PFSK-1 (cell line): ENCODE results near the gene COX19.

Source experiments
- FOXP2 ChIP-seq: optimal IDR thresholded peaks from 2 replicates; pipeline ENCODE3; 2011; ENCODE audit warnings: borderline replicate concordance, control low read depth, inconsistent platforms; ENCODE audit not compliant: insufficient read depth; ENCODE audit errors: extremely low read length, extremely low read depth
- POLR2AphosphoS5 ChIP-seq: IDR thresholded peaks from 2 replicates; pipeline ENCODE4 v1.6.1; 2012; ENCODE audit warnings: low read depth, mild to moderate bottlenecking, control low read depth, low read length, moderate library complexity
- SIN3A ChIP-seq: IDR thresholded peaks from 2 replicates; pipeline ENCODE4 v1.6.1; 2012; ENCODE audit warnings: mild to moderate bottlenecking, low read length, moderate library complexity, borderline replicate concordance; ENCODE audit not compliant: insufficient read depth
- TAF1 ChIP-seq: IDR thresholded peaks from 2 replicates; pipeline ENCODE4 v1.6.1; 2012; ENCODE audit warnings: low read length, control low read depth, borderline replicate concordance; ENCODE audit not compliant: insufficient read depth
- TF ChIP-seq, protein P1 (sequence below), 2 experiments: IDR thresholded peaks; 2 replicates each; pipeline versions ENCODE4 v1.6.1 to v1.8.0; 2011 to 2012; ENCODE audit warnings: low read depth in 2 of 2, low read length in 2 of 2, control low read depth in 1 of 2, inconsistent platforms in 1 of 2, mild to moderate bottlenecking in 1 of 2, moderate library complexity in 1 of 2; ENCODE audit not compliant: insufficient read depth in 1 of 2

The COX19 gene

DNA sequence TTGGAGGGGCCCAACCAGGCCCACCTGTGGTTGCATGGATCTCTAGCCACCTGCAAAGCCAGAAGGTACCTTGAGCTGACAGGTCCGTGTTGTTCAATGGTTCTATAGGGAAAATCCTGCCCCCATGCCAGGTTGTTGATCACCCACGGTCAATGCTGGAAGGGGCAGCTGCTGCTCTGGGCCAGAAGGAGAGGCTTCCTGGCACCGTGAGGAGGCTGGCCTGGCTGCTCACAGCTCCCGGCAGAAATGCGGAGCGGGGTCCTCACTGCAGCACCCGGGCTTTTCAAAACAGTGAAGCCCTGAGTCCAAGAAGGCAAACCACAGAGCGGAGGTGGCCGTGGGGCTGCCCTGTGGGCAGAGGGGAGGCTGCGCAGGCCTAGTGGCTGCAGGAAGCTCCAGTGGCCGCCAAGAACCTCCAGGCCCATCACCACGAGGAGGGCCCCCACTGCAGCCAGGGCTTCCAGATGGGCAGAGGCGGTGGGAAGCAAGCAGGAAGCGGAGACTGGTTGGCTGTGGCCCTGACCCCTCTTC lies 44.0 kb upstream of the COX19 start:
- TF ChIP-seq SIN3A (no peak), FOXP2 (no peak), POLR2AphosphoS5 (no peak), TAF1 (no peak)
- TF ChIP-seq, protein P1, sequence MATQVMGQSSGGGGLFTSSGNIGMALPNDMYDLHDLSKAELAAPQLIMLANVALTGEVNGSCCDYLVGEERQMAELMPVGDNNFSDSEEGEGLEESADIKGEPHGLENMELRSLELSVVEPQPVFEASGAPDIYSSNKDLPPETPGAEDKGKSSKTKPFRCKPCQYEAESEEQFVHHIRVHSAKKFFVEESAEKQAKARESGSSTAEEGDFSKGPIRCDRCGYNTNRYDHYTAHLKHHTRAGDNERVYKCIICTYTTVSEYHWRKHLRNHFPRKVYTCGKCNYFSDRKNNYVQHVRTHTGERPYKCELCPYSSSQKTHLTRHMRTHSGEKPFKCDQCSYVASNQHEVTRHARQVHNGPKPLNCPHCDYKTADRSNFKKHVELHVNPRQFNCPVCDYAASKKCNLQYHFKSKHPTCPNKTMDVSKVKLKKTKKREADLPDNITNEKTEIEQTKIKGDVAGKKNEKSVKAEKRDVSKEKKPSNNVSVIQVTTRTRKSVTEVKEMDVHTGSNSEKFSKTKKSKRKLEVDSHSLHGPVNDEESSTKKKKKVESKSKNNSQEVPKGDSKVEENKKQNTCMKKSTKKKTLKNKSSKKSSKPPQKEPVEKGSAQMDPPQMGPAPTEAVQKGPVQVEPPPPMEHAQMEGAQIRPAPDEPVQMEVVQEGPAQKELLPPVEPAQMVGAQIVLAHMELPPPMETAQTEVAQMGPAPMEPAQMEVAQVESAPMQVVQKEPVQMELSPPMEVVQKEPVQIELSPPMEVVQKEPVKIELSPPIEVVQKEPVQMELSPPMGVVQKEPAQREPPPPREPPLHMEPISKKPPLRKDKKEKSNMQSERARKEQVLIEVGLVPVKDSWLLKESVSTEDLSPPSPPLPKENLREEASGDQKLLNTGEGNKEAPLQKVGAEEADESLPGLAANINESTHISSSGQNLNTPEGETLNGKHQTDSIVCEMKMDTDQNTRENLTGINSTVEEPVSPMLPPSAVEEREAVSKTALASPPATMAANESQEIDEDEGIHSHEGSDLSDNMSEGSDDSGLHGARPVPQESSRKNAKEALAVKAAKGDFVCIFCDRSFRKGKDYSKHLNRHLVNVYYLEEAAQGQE (IDR thresholded peaks at IDR 0.05; ENCODE audit: insufficient read depth in 1 of 2, low read depth in 2 of 2, low read length in 2 of 2), result no peak

DNA sequence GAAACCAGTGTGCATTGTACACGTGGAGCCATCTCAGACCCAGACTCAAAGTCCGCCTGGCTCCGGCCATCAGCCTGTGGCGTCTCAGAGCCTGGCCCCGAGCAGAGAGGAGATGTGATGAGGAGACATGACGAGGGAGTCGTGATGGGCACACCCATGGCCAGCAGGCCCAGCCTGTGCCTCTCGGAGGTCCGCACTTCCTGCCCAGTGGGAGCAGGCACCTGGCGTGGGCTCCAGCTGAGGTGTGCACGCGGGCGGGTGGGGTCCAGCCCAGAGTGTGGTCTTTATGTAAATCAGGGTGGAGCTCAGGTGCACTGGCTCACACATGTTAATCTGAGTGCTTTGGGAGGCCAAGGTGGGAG lies 43.0 kb upstream of the COX19 start:
- TF ChIP-seq, protein P1 (IDR thresholded peaks at IDR 0.05; ENCODE audit: insufficient read depth in 1 of 2, low read depth in 2 of 2, low read length in 2 of 2), result no peak
- TF ChIP-seq POLR2AphosphoS5, result no peak
- no peak for TF ChIP-seq TAF1
- TF ChIP-seq SIN3A, result no peak
- TF ChIP-seq FOXP2, result no peak

DNA sequence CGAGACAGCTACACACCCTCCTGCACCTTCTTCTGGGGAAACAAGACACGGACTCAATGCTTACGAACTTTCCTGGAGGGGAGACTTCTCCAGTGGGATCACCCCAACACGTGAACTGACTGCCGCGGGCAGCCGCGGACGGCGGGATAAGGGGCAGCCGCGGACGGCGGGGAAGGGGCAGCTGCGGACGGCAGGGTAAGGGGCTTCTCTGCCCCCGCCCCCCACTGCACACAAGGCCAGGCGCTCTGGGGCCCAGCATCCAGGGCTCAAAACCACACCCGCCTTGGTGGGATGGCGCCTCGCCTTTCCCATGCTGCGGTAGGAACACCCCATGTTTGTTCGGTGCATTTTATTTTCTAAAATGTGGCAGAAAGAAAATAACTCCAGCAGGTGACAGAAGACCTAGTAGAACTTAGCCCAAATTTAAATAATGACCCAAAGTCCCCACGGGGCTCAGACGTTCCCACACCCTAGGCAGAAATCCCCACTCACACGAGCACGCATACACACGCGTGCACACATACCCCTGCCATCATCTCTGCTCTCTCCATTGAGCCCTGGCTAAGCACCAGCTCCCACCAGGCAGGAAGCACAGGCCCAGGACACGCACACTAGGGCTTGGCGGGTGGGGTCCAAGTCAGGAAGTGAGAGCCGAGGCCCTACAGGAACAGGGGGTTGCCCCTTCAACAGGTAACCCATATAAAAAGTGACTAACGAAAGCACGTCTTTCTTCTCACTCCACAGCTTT lies 42.4 kb upstream of the COX19 start:
- TF ChIP-seq SIN3A (no peak), TAF1 (no peak), POLR2AphosphoS5 (no peak), FOXP2 (no peak)
- TF ChIP-seq, protein P1 (IDR thresholded peaks at IDR 0.05; ENCODE audit: insufficient read depth in 1 of 2, low read depth in 2 of 2, low read length in 2 of 2), result no peak

DNA sequence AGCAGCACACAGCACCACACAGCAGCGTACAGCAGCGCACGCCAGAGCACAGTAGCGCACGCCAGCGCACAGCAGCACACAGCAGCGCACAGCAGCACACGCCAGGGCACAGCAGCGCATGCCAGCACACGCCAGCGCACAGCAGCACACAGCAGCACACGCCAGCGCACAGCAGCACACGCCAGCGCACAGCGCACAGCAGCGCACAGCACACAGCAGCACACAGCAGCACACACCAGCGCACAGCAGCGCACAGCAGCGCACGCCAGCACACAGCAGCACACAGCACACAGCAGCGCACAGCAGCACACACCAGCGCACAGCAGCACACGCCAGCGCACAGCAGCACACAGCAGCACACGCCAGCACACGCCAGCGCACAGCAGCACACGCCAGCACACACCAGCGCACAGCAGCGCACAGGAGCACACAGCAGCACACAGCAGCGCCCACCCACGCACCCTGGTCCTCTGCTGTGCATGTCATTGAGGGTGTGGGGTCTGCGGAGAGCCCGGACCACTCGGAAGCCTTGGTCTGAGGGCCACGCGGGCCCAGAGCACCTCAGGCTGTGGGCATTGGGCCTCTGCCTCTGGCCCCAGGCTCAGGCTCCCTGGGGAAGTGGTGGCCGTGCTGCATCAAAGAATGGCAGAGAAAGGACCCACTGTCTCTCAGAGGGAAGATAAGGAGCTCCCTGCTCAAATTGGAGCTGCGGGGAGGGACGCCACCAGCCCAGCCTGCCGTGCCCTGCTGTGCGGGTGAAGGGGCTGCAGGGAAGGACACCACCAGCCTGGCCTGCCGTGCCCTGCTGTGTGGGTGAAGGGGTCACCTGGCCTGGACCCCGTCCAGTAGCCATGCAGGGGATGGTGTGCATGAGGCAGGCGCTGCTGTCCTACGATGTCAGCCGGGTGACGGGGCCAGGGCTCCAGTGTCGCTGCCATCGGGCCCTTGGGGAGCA lies 41.5 kb upstream of the COX19 start:
- TF ChIP-seq SIN3A, result no peak
- no peak for TF ChIP-seq TAF1
- no peak for TF ChIP-seq POLR2AphosphoS5

DNA sequence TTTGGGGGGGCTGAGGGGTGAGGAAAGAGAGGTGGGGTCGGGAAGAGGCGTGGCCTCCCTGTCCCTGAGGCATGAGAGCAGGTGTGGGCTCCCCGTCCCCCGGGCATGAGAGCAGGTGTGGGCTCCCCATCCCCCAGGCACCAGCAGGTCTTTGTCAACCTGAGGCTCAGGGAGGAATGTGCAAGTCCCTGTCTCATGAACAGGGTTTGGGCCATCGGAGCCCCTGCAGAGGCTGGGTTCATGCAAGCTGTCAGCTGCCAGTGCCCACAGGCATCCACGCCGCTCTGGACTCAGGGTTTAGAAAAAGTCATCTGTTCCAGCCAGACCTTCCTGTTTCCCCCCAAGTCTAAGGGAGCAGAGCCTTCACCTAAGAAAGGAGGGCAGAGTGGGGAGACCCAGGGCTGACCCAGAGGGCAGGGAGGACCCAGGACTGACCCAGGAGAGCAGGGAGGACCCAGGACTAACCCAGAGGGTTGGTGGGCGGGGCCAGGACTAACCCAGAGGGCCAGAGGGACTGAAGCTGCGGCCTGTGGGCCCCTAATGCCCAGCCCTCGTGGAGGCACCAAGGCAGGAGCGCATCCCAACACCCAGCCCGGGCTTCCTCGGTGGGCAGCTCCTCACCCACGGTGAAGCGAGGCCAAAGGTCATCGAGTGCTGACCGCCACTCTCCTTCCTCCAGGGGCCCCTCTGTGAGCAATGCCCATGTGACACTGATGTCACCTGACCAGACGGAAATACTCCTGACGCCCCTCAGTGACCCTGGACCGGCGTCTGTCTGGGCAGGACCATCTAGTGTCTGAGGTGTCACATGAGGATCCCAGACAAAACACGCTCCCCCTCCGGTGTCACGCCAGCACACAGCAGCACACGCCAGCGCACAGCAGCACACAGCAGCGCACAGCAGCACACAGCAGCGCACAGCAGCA lies 40.1 kb upstream of the COX19 start:
- no peak for TF ChIP-seq TAF1
- TF ChIP-seq POLR2AphosphoS5, result no peak
- no peak for TF ChIP-seq FOXP2
